K562 (cell line): ENCODE measurements around the gene PPP1CB. TPM values are rescaled to one million over a fixed set of nuclear protein-coding genes. Genes with fewer than 3 reads are reported as not detected.

Source experiments
- HMG20B ChIP-seq: fragments of 250-450 bp; sonication (Bioruptor Pico); IDR thresholded peaks from 2 replicates; pipeline ENCODE4 v1.5.0; 2021; ENCODE audit warnings: mild to moderate bottlenecking
- JUN ChIP-seq, 2 experiments: sonication (generic) in 1 of 2; formaldehyde crosslinking in 1 of 2; IDR thresholded peaks; 2 replicates each; pipeline versions ENCODE4 v1.6.1 to v1.8.0; 2012 to 2022; ENCODE audit warnings: borderline replicate concordance in 2 of 2, mild to moderate bottlenecking in 2 of 2, improper control_type of control experiment in 1 of 2, low read depth in 1 of 2, low read length in 1 of 2, missing genetic modification reagents in 1 of 2
- L3MBTL2 ChIP-seq: fragments of 450-650 bp; IDR thresholded peaks from 2 replicates; pipeline ENCODE4 v1.6.1; 2016; ENCODE audit warnings: mild to moderate bottlenecking, moderate library complexity
- MECOM ChIP-seq: fragments of 250-450 bp; sonication (Bioruptor Pico); IDR thresholded peaks from 2 replicates; pipeline ENCODE4 v1.8.0; 2022; ENCODE audit warnings: inconsistent platforms
- NFYB ChIP-seq: IDR thresholded peaks from 2 replicates; pipeline ENCODE4 v1.6.1; 2011; ENCODE audit warnings: mild to moderate bottlenecking, moderate library complexity; ENCODE audit not compliant: insufficient read length; ENCODE audit errors: extremely low read depth
- SAFB ChIP-seq: fragments of 200-400 bp; formaldehyde crosslinking; IDR thresholded peaks from 2 replicates; pipeline ENCODE4 v1.6.1; 2017; ENCODE audit warnings: low read depth, low read length, borderline replicate concordance
- XRCC4 ChIP-seq: IDR thresholded peaks from one replicate; pipeline ENCODE4 v1.6.1; 2011; ENCODE audit not compliant: insufficient read depth, insufficient read length; ENCODE audit errors: extremely low read depth
- ZNF507 ChIP-seq: conservative IDR thresholded peaks from 2 replicates; pipeline ENCODE4 v1.6.1; 2017; ENCODE audit warnings: missing genetic modification characterization, missing compliant biosample characterization
- polyA plus RNA-seq, 8 experiments: library from polyadenylated mRNA; depleted of rRNA in 4 of 8; stranded (reverse) in 5 of 8; unstranded in 3 of 8; fragments of >200 nt; fragmentation: Nextera tagmentation in 2 of 8; fragmentation: Illumina TruSeq in 1 of 8; extraction: Ambion mirVana in 2 of 8; extraction: Trizol in 1 of 8; gene quantifications; 2 replicates each; pipeline versions ENCODE4 v1.2.1 to v1.2.3, GENCODE V29; 2011 to 2014; ENCODE audit warnings: inconsistent platforms in 1 of 8, missing spikeins in 1 of 8
- total RNA-seq, 7 experiments: library from RNA; depleted of rRNA in 6 of 7; stranded (reverse); fragments of >200 nt in 6 of 7; fragmentation: Illumina TruSeq in 2 of 7; extraction: Trizol in 2 of 7; gene quantifications; 2 replicates each; pipeline versions ENCODE4 v1.2.1 to v1.2.3, GENCODE V29; 2011 to 2021; ENCODE audit warnings: low replicate concordance in 1 of 7
- TF ChIP-seq, protein P1 (sequence below): IDR thresholded peaks from 2 replicates; pipeline ENCODE4 v1.6.1; 2016; ENCODE audit warnings: missing genetic modification characterization, missing compliant biosample characterization
- TF ChIP-seq, protein P2 (sequence below): sonication (generic); formaldehyde crosslinking; IDR thresholded peaks from 2 replicates; pipeline ENCODE4 v1.8.1; 2023; ENCODE audit warnings: mild to moderate bottlenecking, missing genetic modification reagents
- TF ChIP-seq, protein P3 (sequence below): sonication (generic); formaldehyde crosslinking; IDR thresholded peaks from 2 replicates; pipeline ENCODE4 v1.8.0; 2022; ENCODE audit warnings: mild to moderate bottlenecking, missing genetic modification reagents
- TF ChIP-seq, protein P4 (sequence below): sonication (generic); formaldehyde crosslinking; IDR thresholded peaks from 2 replicates; pipeline ENCODE4 v1.8.0; 2022; ENCODE audit warnings: missing genetic modification reagents, mild to moderate bottlenecking, borderline replicate concordance
- TF ChIP-seq, protein P5 (sequence below), 2 experiments: fragments of 450-650 bp; conservative IDR thresholded peaks; 2 replicates each; pipeline ENCODE4 v1.6.1; 2017; ENCODE audit warnings: mild to moderate bottlenecking in 2 of 2, moderate library complexity in 2 of 2

The PPP1CB gene
- total and polyA plus RNA-seq, 9 of the 15 experiments (the other 6 are each of a cell fraction or from before 2014, with no cell fraction given) = 25.6 to 118 (median 58.9) TPM

DNA sequence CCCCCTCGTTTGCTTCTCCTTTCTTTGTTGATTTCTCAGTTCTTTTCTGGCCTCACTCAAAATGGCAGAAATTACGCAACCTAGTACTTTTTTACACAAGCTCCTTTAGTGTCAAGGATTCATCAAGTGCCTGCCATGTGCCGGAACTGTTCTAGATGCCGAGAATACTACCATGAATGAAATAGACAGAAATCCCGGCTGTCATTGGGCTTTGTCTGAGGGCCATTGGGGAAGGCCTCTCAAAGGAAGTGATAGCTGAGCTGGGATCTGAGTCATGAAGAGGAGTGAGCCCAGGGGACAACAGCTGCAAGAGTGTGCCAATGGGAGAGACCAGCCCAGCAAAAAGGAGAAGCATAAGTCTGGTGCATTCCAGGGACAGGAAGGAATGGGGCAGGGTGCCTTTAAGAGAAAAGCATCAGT lies 34.3 kb upstream of the PPP1CB start (continued):
- TF ChIP-seq, protein P1, sequence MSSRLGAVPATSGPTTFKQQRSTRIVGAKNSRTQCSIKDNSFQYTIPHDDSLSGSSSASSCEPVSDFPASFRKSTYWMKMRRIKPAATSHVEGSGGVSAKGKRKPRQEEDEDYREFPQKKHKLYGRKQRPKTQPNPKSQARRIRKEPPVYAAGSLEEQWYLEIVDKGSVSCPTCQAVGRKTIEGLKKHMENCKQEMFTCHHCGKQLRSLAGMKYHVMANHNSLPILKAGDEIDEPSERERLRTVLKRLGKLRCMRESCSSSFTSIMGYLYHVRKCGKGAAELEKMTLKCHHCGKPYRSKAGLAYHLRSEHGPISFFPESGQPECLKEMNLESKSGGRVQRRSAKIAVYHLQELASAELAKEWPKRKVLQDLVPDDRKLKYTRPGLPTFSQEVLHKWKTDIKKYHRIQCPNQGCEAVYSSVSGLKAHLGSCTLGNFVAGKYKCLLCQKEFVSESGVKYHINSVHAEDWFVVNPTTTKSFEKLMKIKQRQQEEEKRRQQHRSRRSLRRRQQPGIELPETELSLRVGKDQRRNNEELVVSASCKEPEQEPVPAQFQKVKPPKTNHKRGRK (tag) = no peak
- TF ChIP-seq L3MBTL2 = peak; percentile 18; the same call in 1 of the 2 replicates
- no peak for TF ChIP-seq SAFB
- TF ChIP-seq, protein P2, sequence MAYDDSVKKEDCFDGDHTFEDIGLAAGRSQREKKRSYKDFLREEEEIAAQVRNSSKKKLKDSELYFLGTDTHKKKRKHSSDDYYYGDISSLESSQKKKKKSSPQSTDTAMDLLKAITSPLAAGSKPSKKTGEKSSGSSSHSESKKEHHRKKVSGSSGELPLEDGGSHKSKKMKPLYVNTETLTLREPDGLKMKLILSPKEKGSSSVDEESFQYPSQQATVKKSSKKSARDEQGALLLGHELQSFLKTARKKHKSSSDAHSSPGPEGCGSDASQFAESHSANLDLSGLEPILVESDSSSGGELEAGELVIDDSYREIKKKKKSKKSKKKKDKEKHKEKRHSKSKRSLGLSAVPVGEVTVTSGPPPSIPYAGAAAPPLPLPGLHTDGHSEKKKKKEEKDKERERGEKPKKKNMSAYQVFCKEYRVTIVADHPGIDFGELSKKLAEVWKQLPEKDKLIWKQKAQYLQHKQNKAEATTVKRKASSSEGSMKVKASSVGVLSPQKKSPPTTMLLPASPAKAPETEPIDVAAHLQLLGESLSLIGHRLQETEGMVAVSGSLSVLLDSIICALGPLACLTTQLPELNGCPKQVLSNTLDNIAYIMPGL = no peak
- no peak for TF ChIP-seq HMG20B (CRISPR knock-in tag)
- peak; percentile 42; the same call in 1 of the 2 replicates for TF ChIP-seq JUN (IDR thresholded peaks at IDR 0.05; ENCODE audit: borderline replicate concordance, low read depth, low read length)
- TF ChIP-seq JUN (CRISPR knock-in tag; IDR thresholded peaks at IDR 0.05; ENCODE audit: borderline replicate concordance) = no peak
- TF ChIP-seq, protein P3, sequence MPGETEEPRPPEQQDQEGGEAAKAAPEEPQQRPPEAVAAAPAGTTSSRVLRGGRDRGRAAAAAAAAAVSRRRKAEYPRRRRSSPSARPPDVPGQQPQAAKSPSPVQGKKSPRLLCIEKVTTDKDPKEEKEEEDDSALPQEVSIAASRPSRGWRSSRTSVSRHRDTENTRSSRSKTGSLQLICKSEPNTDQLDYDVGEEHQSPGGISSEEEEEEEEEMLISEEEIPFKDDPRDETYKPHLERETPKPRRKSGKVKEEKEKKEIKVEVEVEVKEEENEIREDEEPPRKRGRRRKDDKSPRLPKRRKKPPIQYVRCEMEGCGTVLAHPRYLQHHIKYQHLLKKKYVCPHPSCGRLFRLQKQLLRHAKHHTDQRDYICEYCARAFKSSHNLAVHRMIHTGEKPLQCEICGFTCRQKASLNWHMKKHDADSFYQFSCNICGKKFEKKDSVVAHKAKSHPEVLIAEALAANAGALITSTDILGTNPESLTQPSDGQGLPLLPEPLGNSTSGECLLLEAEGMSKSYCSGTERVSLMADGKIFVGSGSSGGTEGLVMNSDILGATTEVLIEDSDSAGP (CRISPR knock-in tag) = 0 out of 2 replicates have a peak, but pooled peaks have one; percentile 64
- no peak for TF ChIP-seq NFYB
- no peak for TF ChIP-seq ZNF507 (tag)
- no peak for TF ChIP-seq MECOM (CRISPR knock-in tag)
- TF ChIP-seq, protein P4, sequence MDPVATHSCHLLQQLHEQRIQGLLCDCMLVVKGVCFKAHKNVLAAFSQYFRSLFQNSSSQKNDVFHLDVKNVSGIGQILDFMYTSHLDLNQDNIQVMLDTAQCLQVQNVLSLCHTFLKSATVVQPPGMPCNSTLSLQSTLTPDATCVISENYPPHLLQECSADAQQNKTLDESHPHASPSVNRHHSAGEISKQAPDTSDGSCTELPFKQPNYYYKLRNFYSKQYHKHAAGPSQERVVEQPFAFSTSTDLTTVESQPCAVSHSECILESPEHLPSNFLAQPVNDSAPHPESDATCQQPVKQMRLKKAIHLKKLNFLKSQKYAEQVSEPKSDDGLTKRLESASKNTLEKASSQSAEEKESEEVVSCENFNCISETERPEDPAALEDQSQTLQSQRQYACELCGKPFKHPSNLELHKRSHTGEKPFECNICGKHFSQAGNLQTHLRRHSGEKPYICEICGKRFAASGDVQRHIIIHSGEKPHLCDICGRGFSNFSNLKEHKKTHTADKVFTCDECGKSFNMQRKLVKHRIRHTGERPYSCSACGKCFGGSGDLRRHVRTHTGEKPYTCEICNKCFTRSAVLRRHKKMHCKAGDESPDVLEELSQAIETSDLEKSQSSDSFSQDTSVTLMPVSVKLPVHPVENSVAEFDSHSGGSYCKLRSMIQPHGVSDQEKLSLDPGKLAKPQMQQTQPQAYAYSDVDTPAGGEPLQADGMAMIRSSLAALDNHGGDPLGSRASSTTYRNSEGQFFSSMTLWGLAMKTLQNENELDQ = no peak
- no peak for TF ChIP-seq XRCC4
- TF ChIP-seq, protein P5, sequence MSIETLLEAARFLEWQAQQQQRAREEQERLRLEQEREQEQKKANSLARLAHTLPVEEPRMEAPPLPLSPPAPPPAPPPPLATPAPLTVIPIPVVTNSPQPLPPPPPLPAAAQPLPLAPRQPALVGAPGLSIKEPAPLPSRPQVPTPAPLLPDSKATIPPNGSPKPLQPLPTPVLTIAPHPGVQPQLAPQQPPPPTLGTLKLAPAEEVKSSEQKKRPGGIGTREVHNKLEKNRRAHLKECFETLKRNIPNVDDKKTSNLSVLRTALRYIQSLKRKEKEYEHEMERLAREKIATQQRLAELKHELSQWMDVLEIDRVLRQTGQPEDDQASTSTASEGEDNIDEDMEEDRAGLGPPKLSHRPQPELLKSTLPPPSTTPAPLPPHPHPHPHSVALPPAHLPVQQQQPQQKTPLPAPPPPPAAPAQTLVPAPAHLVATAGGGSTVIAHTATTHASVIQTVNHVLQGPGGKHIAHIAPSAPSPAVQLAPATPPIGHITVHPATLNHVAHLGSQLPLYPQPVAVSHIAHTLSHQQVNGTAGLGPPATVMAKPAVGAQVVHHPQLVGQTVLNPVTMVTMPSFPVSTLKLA (conservative IDR thresholded peaks at IDR 0.05) = no peak
